ENCODE measurements around the gene LCLAT1.

- TF ChIP-seq, protein P1, sequence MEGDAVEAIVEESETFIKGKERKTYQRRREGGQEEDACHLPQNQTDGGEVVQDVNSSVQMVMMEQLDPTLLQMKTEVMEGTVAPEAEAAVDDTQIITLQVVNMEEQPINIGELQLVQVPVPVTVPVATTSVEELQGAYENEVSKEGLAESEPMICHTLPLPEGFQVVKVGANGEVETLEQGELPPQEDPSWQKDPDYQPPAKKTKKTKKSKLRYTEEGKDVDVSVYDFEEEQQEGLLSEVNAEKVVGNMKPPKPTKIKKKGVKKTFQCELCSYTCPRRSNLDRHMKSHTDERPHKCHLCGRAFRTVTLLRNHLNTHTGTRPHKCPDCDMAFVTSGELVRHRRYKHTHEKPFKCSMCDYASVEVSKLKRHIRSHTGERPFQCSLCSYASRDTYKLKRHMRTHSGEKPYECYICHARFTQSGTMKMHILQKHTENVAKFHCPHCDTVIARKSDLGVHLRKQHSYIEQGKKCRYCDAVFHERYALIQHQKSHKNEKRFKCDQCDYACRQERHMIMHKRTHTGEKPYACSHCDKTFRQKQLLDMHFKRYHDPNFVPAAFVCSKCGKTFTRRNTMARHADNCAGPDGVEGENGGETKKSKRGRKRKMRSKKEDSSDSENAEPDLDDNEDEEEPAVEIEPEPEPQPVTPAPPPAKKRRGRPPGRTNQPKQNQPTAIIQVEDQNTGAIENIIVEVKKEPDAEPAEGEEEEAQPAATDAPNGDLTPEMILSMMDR (conservative IDR thresholded peaks at IDR 0.05): no peak
- TF ChIP-seq ZFX (IDR thresholded peaks at IDR 0.05): no peak
Observed at GRCh38 chr2:30681022-30681421, 234.0 kb downstream of the LCLAT1 start.
